Measurements from ENCODE around the gene CEP131.
"Not testable (repeated sequence)": the region's sequence is repeated elsewhere in the genome, so short reads cannot be mapped to it uniquely, and the experiment has no call there.

The CEP131 gene

GRCh38 chr17:81238815-81239713 is 16.3 kb upstream of the CEP131 start, which contains the start of the genes NDUFAF8 and TEPSIN:
TSS of gene NDUFAF8 (plus strand) at chr17:81239318. CDS start at chr17:81239364, 46 bp downstream.
TSS of gene TEPSIN (minus strand) at chr17:81239055. CDS start at chr17:81239033, 22 bp downstream.
- peak; percentile 99 for DNase-seq (ENCODE audit: low read depth, low spot score)

- no peak for DNase-seq (ENCODE audit: low read depth, low spot score)
Measured at GRCh38 chr17:81238490-81238814, 15.7 kb upstream of the CEP131 start.

- DNase-seq (ENCODE audit: low read depth, low spot score), result no peak
Measured at GRCh38 chr17:81237591-81238489, 15.1 kb upstream of the CEP131 start.

GRCh38 chr17:81236784-81237183 is 14.0 kb upstream of the CEP131 start:
- no peak for DNase-seq (ENCODE audit: low read depth, low spot score)

GRCh38 chr17:81235822-81236740 is 13.3 kb upstream of the CEP131 start:
- no peak for DNase-seq (ENCODE audit: low read depth, low spot score)

- no peak for DNase-seq (ENCODE audit: low read depth, low spot score)
Measured at GRCh38 chr17:81234940-81235821, 12.4 kb upstream of the CEP131 start.

- no peak for DNase-seq (ENCODE audit: low read depth, low spot score)
Measured at GRCh38 chr17:81234506-81234855, 11.7 kb upstream of the CEP131 start.

GRCh38 chr17:81233811-81234505 is 11.2 kb upstream of the CEP131 start:
- DNase-seq (ENCODE audit: low read depth, low spot score), result no peak

- no peak for DNase-seq (ENCODE audit: low read depth, low spot score)
Measured at GRCh38 chr17:81233316-81233715, 10.6 kb upstream of the CEP131 start.

GRCh38 chr17:81232616-81233241 is 10.0 kb upstream of the CEP131 start:
- DNase-seq (ENCODE audit: low read depth, low spot score), result no peak

- no peak for DNase-seq (ENCODE audit: low read depth, low spot score)
Measured at GRCh38 chr17:81231766-81232581, 9.2 kb upstream of the CEP131 start.

- no peak for DNase-seq (ENCODE audit: low read depth, low spot score)
Measured at GRCh38 chr17:81231121-81231645, 8.4 kb upstream of the CEP131 start.

GRCh38 chr17:81230043-81230820 is 7.5 kb upstream of the CEP131 start:
- DNase-seq (ENCODE audit: low read depth, low spot score), result no peak

GRCh38 chr17:81229666-81229920 is 6.8 kb upstream of the CEP131 start:
- no peak for DNase-seq (ENCODE audit: low read depth, low spot score)

- DNase-seq (ENCODE audit: low read depth, low spot score), result no peak
Measured at GRCh38 chr17:81228834-81229665, 6.3 kb upstream of the CEP131 start.

GRCh38 chr17:81228420-81228819 is 5.7 kb upstream of the CEP131 start:
- no peak for DNase-seq (ENCODE audit: low read depth, low spot score)

- DNase-seq (ENCODE audit: low read depth, low spot score), result not testable (repeated sequence)
Measured at GRCh38 chr17:81227630-81228029, 4.9 kb upstream of the CEP131 start.

Measured in smooth muscle cell of the brain vasculature (primary cell).